Esophagus (tissue), 2 donors: ENCODE results near the gene B4GALNT4. TPM values are rescaled to one million over a fixed set of nuclear protein-coding genes. Genes with fewer than 3 reads are reported as not detected.

Experiments used
- H3K27ac ChIP-seq, 2 donors: one replicate each; pipeline ENCODE4 v1.5.1; 2013; ENCODE audit warnings: low read depth in 2 of 2, mild to moderate bottlenecking in 2 of 2, inconsistent platforms in 1 of 2, low read length in 1 of 2, moderate library complexity in 1 of 2
- H3K27me3 ChIP-seq, 2 donors: one replicate each; pipeline ENCODE4 v1.6.1; 2013; ENCODE audit warnings: low read length in 2 of 2, control low read depth in 1 of 2, mild to moderate bottlenecking in 1 of 2; ENCODE audit not compliant: insufficient read depth in 2 of 2, control insufficient read depth in 1 of 2
- H3K36me3 ChIP-seq, 2 donors: one replicate each; pipeline ENCODE4 v1.6.1; 2013; ENCODE audit warnings: low read length in 1 of 2; ENCODE audit not compliant: control insufficient read depth in 2 of 2, insufficient read depth in 2 of 2
- H3K4me1 ChIP-seq, 2 donors: one replicate each; pipeline ENCODE4 v1.6.1; 2013; ENCODE audit warnings: low read length in 1 of 2; ENCODE audit not compliant: control insufficient read depth in 2 of 2, insufficient read depth in 2 of 2
- H3K4me3 ChIP-seq, 2 donors: one replicate each; pipeline ENCODE4 v1.5.1; 2013; ENCODE audit warnings: low read length in 2 of 2, mild to moderate bottlenecking in 2 of 2, low read depth in 1 of 2, moderate library complexity in 1 of 2
- H3K9me3 ChIP-seq, 2 donors: one replicate each; pipeline ENCODE4 v1.6.1; 2013; ENCODE audit warnings: mild to moderate bottlenecking in 2 of 2, low read depth in 1 of 2, low read length in 1 of 2, moderate library complexity in 1 of 2; ENCODE audit not compliant: control insufficient read depth in 2 of 2, insufficient read depth in 1 of 2
- WGBS, 2 donors: extraction: QIAGEN DNeasy Blood & Tissue Kit; methylation state at CpG; one replicate each; pipeline ENCODE4 v1.1.7; 2013; 5-methylcytosine and 5-hydroxymethylcytosine counted together
- polyA plus RNA-seq, 2 donors: library from polyadenylated mRNA; stranded (reverse); fragments of 200-250 nt; gene quantifications; one replicate each; pipeline ENCODE4 v1.2.3, GENCODE V29; 2013
- donor health status: healthy with polysubstance abuse.
- donor health status: Bipolar disorder and iron deficiency.

B4GALNT4 gene
- polyA plus RNA-seq, 2 donors: 5.0 to 5.2 TPM

GRCh38 chr11:428295-428694, 59.0 kb downstream of the B4GALNT4 start:
- Histone ChIP-seq H3K9me3 (no peaks in the 10 kb centered on the region), H3K36me3 (peaks cover 0 to 12% of the 10 kb centered on the region in 2 donors), H3K27me3 (no peaks in the 10 kb centered on the region), H3K4me1 (no peaks in the 10 kb centered on the region), H3K27ac (no peak overlapping the region), H3K4me3 (no peak overlapping the region)
- WGBS, 2 donors: 92 to 93% methylated on average over 23 to 24 of the region's 24 CpGs

- no peaks in the 10 kb centered on the region for H3K4me1 ChIP-seq
- 88 to 91% methylated on average over 24 to 27 of the region's 27 CpGs for WGBS, 2 donors
- H3K36me3 ChIP-seq: peaks cover 0 to 14% of the 10 kb centered on the region in 2 donors
- H3K9me3 ChIP-seq: no peaks in the 10 kb centered on the region
- no peaks in the 10 kb centered on the region for H3K27me3 ChIP-seq
- no peak overlapping the region for H3K4me3 ChIP-seq
- H3K27ac ChIP-seq: no peak overlapping the region
These were observed 60.1 kb downstream of the B4GALNT4 start for GRCh38 chr11:429391-429790.

DNA sequence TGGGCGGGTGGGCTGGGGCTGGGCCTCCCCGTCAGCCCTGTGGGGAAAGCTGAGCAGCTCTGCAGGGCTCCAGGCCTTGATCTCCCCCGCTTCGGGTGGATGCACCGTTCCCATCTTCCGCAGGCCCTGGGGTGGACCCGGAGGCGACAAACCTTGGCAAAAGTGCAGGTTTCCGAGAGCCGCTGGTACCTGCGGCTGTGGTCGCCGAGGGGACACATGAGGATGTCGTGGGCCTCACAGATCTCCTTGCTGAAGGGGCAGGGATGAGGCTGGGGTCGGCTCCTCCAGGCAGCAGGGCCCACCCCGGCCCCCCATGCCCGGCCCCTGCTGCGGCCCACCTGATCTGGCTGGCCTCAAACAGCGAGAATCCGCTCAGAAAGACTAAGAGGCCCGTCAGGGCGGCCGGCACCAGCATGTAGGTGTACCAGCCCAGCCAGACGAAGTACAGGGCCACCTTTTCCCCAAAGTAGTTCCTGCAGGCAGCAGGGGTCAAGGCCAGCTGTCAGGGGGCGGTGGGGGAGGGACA, 60.7 kb downstream of the B4GALNT4 start:
- no peak overlapping the region for H3K4me3 ChIP-seq
- 65 to 67% methylated on average over 24 to 25 of the region's 25 CpGs for WGBS, 2 donors
- peaks cover 0 to 14% of the 10 kb centered on the region in 2 donors for H3K36me3 ChIP-seq
- H3K9me3 ChIP-seq: no peaks in the 10 kb centered on the region
- H3K27me3 ChIP-seq: no peaks in the 10 kb centered on the region
- H3K27ac ChIP-seq: no peak overlapping the region
- H3K4me1 ChIP-seq: no peaks in the 10 kb centered on the region

Other genes with a start within 250 kb of the B4GALNT4 start
- not detected for gene SCGB1C1, start 176.4 kb upstream of the B4GALNT4 start, polyA plus RNA-seq
- 10 to 100 TPM; 12.5 to 18.0 TPM for gene BET1L, start 162.1 kb upstream of the B4GALNT4 start, polyA plus RNA-seq
- 10 to 100 TPM; 31.2 to 42.8 TPM for gene RIC8A, start 161.8 kb upstream of the B4GALNT4 start, polyA plus RNA-seq
- gene SIRT3, start 133.2 kb upstream of the B4GALNT4 start, polyA plus RNA-seq: 10 to 100 TPM in 1 of 2 donors, 1 to 10 TPM in 1; 7.9 to 13.5 TPM
- gene PSMD13, start 132.5 kb upstream of the B4GALNT4 start, polyA plus RNA-seq: 10 to 100 TPM; 90.8 to 98.2 TPM
- gene NLRP6, start 91.1 kb upstream of the B4GALNT4 start, polyA plus RNA-seq: under 1 TPM; 0.05 to 0.06 TPM
- gene PGGHG, start 80.4 kb upstream of the B4GALNT4 start, polyA plus RNA-seq: 10 to 100 TPM; 10.3 to 38.9 TPM
- gene IFITM5, start 70.0 kb upstream of the B4GALNT4 start, polyA plus RNA-seq: not detected
- gene IFITM2, start 61.7 kb upstream of the B4GALNT4 start, polyA plus RNA-seq: 100 to 1,000 TPM in 1 of 2 donors, 10 to 100 TPM in 1; 72.3 to 165 TPM
- gene IFITM1, start 55.5 kb upstream of the B4GALNT4 start, polyA plus RNA-seq: 100 to 1,000 TPM in 1 of 2 donors, 10 to 100 TPM in 1; 48.2 to 112 TPM
- 100 to 1,000 TPM; 243 to 450 TPM for gene IFITM3, start 48.6 kb upstream of the B4GALNT4 start, polyA plus RNA-seq
- 100 to 1,000 TPM; 332 to 353 TPM for gene PKP3, start 24.7 kb downstream of the B4GALNT4 start, polyA plus RNA-seq
- 10 to 100 TPM; 25.4 to 41.7 TPM for gene SIGIRR, start 45.5 kb downstream of the B4GALNT4 start, polyA plus RNA-seq
- gene ANO9, start 72.5 kb downstream of the B4GALNT4 start, polyA plus RNA-seq: 10 to 100 TPM; 18.1 to 40.4 TPM
- 10 to 100 TPM; 12.4 to 20.5 TPM for gene PTDSS2, start 80.8 kb downstream of the B4GALNT4 start, polyA plus RNA-seq
- 100 to 1,000 TPM; 106 to 219 TPM for gene RNH1, start 137.7 kb downstream of the B4GALNT4 start, polyA plus RNA-seq
- gene HRAS, start 166.1 kb downstream of the B4GALNT4 start, polyA plus RNA-seq: 100 to 1,000 TPM; 163 to 257 TPM
- 1 to 10 TPM; 1.7 to 4.0 TPM for gene LRRC56, start 168.0 kb downstream of the B4GALNT4 start, polyA plus RNA-seq
- 1 to 10 TPM; 2.9 to 6.9 TPM for gene LMNTD2, start 191.2 kb downstream of the B4GALNT4 start, polyA plus RNA-seq
- 10 to 100 TPM; 46.6 to 82.4 TPM for gene RASSF7, start 191.5 kb downstream of the B4GALNT4 start, polyA plus RNA-seq
- 10 to 100 TPM; 13.7 to 28.4 TPM for gene PHRF1, start 207.0 kb downstream of the B4GALNT4 start, polyA plus RNA-seq
- 10 to 100 TPM; 17.0 to 30.1 TPM for gene IRF7, start 246.5 kb downstream of the B4GALNT4 start, polyA plus RNA-seq